Measurements from ENCODE around the gene SFT2D1. TPM values are rescaled to one million over a fixed set of nuclear protein-coding genes. Genes with fewer than 3 reads are reported as not detected.

Gene SFT2D1
- total RNA-seq, 4 donors from 2014 or later = 40.0 to 63.7 (median 53.8) TPM

- DNase-seq (ENCODE audit: low spot score) (no peak), ATAC-seq (ENCODE audit: low FRiP score) (no peak)
- TF ChIP-seq CTCF (IDR thresholded peaks at IDR 0.05) = no peak
Measured at GRCh38 chr6:166377721-166378120, 35.4 kb upstream of the SFT2D1 start.

- no peak for TF ChIP-seq CTCF (IDR thresholded peaks at IDR 0.05)
- no peak for ATAC-seq (ENCODE audit: low FRiP score)
Measured at GRCh38 chr6:166375013-166375412, 32.7 kb upstream of the SFT2D1 start.

GRCh38 chr6:166370489-166370888 lies 28.1 kb upstream of the SFT2D1 start:
- ATAC-seq (ENCODE audit: low FRiP score) = no peak
- TF ChIP-seq CTCF (IDR thresholded peaks at IDR 0.05) = no peak
- no peak for DNase-seq (ENCODE audit: low spot score)

More at GRCh38 chr6:166375013-166375412, 32.7 kb upstream of the SFT2D1 start:
- DNase-seq (ENCODE audit: low spot score) = no peak

GRCh38 chr6:166369782-166370181 lies 27.4 kb upstream of the SFT2D1 start:
- no peak for TF ChIP-seq CTCF (IDR thresholded peaks at IDR 0.05)
- ATAC-seq (ENCODE audit: low FRiP score) (no peak), DNase-seq (ENCODE audit: low spot score) (no peak)

GRCh38 chr6:166366921-166367320 lies 24.6 kb upstream of the SFT2D1 start:
- no peak for TF ChIP-seq CTCF (IDR thresholded peaks at IDR 0.05)
- ATAC-seq (ENCODE audit: low FRiP score) (no peak), DNase-seq (ENCODE audit: low spot score) (no peak)

- DNase-seq (ENCODE audit: low spot score) = no peak
- ATAC-seq (ENCODE audit: low FRiP score) = no peak
- TF ChIP-seq CTCF (IDR thresholded peaks at IDR 0.05) = no peak
Measured at GRCh38 chr6:166365806-166366205, 23.5 kb upstream of the SFT2D1 start.

GRCh38 chr6:166365221-166365620 lies 22.9 kb upstream of the SFT2D1 start:
- ATAC-seq (ENCODE audit: low FRiP score) = no peak

More at GRCh38 chr6:166365221-166365620, 22.9 kb upstream of the SFT2D1 start:
- TF ChIP-seq CTCF (IDR thresholded peaks at IDR 0.05) = no peak
- no peak for DNase-seq (ENCODE audit: low spot score)

Measured in omental fat pad (tissue), 4 donors.